Inflammatory macrophage treated with lipopolysaccharide for 1 hour (primary cell): ENCODE data around the gene POLE2.
"Not testable (repeated sequence)": the region's sequence is repeated elsewhere in the genome, so short reads cannot be mapped to it uniquely, and the experiment has no call there.

Experiments
- DNase-seq, 2 donors: peaks; one replicate each; pipeline ENCODE4 v3.0.0-alpha.2; 2020 to 2022

The POLE2 gene

GRCh38 chr14:49687942-49688700 is at the start of gene POLE2:
Gene POLE2 (minus strand): TSS chr14:49688214. CDS start chr14:49688203, 11 bp downstream.
- DNase-seq, result peak; percentile 46 to 75

- not testable (repeated sequence) for DNase-seq
Observed at GRCh38 chr14:49735669-49736068, 47.7 kb upstream of the POLE2 start.

GRCh38 chr14:49733836-49734235 is 45.8 kb upstream of the POLE2 start:
- no peak for DNase-seq

GRCh38 chr14:49732896-49733295 is 44.9 kb upstream of the POLE2 start:
- DNase-seq, result no peak

- no peak for DNase-seq
Observed at GRCh38 chr14:49727171-49727570, 39.2 kb upstream of the POLE2 start.

GRCh38 chr14:49721733-49722435 is 33.9 kb upstream of the POLE2 start:
- DNase-seq, result not testable (repeated sequence)

GRCh38 chr14:49720744-49721143 is 32.7 kb upstream of the POLE2 start:
- DNase-seq, result no peak

- DNase-seq, result not testable (repeated sequence)
Observed at GRCh38 chr14:49710993-49711392, 23.0 kb upstream of the POLE2 start.

GRCh38 chr14:49704471-49704870 is 16.5 kb upstream of the POLE2 start:
- not testable (repeated sequence) for DNase-seq

- DNase-seq, result no peak
Observed at GRCh38 chr14:49703965-49704364, 16.0 kb upstream of the POLE2 start.

GRCh38 chr14:49702725-49703124 is 14.7 kb upstream of the POLE2 start:
- DNase-seq, result no peak

- DNase-seq, result not testable (repeated sequence)
Observed at GRCh38 chr14:49693735-49694124, 5.7 kb upstream of the POLE2 start.

GRCh38 chr14:49692811-49693734 is 5.1 kb upstream of the POLE2 start, which contains the start of gene KLHDC1:
Gene KLHDC1 (plus strand): TSS chr14:49693120. CDS start chr14:49693195, 75 bp downstream.
- DNase-seq, result peak; percentile 58 to 64

GRCh38 chr14:49692193-49692757 is 4.3 kb upstream of the POLE2 start:
- DNase-seq, result no peak

- no peak for DNase-seq
Observed at GRCh38 chr14:49691031-49691430, 3.0 kb upstream of the POLE2 start.

GRCh38 chr14:49688701-49689030 is 652 bp upstream of the POLE2 start:
- DNase-seq, result no peak

- no peak for DNase-seq
Observed at GRCh38 chr14:49686425-49686824, 1.6 kb downstream of the POLE2 start.

- no peak for DNase-seq
Observed at GRCh38 chr14:49679271-49679670, 8.7 kb downstream of the POLE2 start.

- DNase-seq, result no peak
Observed at GRCh38 chr14:49677643-49678042, 10.4 kb downstream of the POLE2 start.

GRCh38 chr14:49673586-49673985 is 14.4 kb downstream of the POLE2 start:
- DNase-seq, result no peak

GRCh38 chr14:49670475-49670874 is 17.5 kb downstream of the POLE2 start:
- DNase-seq, result no peak

- no peak for DNase-seq
Observed at GRCh38 chr14:49659526-49660455, 28.2 kb downstream of the POLE2 start.
